SK-N-SH (cell line): ENCODE results near the gene NNAT. TPM values are rescaled to one million over a fixed set of nuclear protein-coding genes. Genes with fewer than 3 reads are reported as not detected.
"Not testable (repeated sequence)": the region's sequence is repeated elsewhere in the genome, so short reads cannot be mapped to it uniquely, and the experiment has no call there.

Source experiments
- CTCF ChIA-PET: fragments of 300-600, 350-600 bp; formaldehyde crosslinking; extraction: SDS; loops from one replicate; lab custom pipeline; 2021; lab: Yijun Ruan, JAX
- POLR2A ChIA-PET: fragments of 350-600 bp; sonication (Branson Sonifier 250); formaldehyde crosslinking; extraction: SDS; loops from one replicate; lab custom pipeline; 2020; ENCODE audit warnings: antibody characterized with exemption, inconsistent platforms; lab: Yijun Ruan, JAX
- DNase-seq: peaks from one replicate; pipeline ENCODE4 v3.0.0; 2012
- H2AFZ ChIP-seq: fragments of 200-600 bp; sonication (generic); 2 replicates; pipeline ENCODE4 v1.8.1; 2016; ENCODE audit warnings: antibody characterized with exemption, mild to moderate bottlenecking, low read depth
- H3F3A ChIP-seq: fragments of 200-600 bp; sonication (generic); replicated peaks from 2 replicates; pipeline ENCODE3; 2016; ENCODE audit warnings: antibody characterized with exemption, mild to moderate bottlenecking; ENCODE audit not compliant: insufficient read depth
- H3K27ac ChIP-seq, 2 experiments: fragments of 200-500 bp in 1 of 2; fragments of 200-600 bp in 1 of 2; sonication (Bioruptor generic) in 1 of 2; sonication (generic), shearing (Covaris generic) in 1 of 2; 2 replicates each; pipeline versions ENCODE4 v1.5.1 to v1.6.1; 2014 to 2016; ENCODE audit warnings: low read depth in 2 of 2, inconsistent platforms in 1 of 2, low read length in 1 of 2, mild to moderate bottlenecking in 1 of 2, mixed read lengths in 1 of 2
- H3K27me3 ChIP-seq: fragments of 200-600 bp; sonication (generic), shearing (Covaris generic); 2 replicates; pipeline ENCODE4 v1.6.1; 2016; ENCODE audit warnings: mixed run types; ENCODE audit not compliant: insufficient read depth
- H3K36me3 ChIP-seq, 2 experiments: fragments of 200-500 bp in 1 of 2; fragments of 200-600 bp in 1 of 2; sonication (Bioruptor generic) in 1 of 2; sonication (generic) in 1 of 2; replicated peaks in 1 of 2; 2 replicates each; pipeline versions ENCODE3 to v1.5.1; 2014 to 2016; ENCODE audit warnings: low read length in 1 of 2, mild to moderate bottlenecking in 1 of 2; ENCODE audit not compliant: insufficient read depth in 2 of 2, control insufficient read depth in 1 of 2
- H3K4me1 ChIP-seq, 2 experiments: fragments of 200-500 bp in 1 of 2; fragments of 200-600 bp in 1 of 2; sonication (Bioruptor generic) in 1 of 2; sonication (generic), shearing (Covaris generic) in 1 of 2; 2 replicates each; pipeline versions ENCODE4 v1.5.1 to v1.6.1; 2014 to 2016; ENCODE audit warnings: low read depth in 1 of 2, low read length in 1 of 2, mixed run types in 1 of 2; ENCODE audit not compliant: insufficient read depth in 2 of 2, control insufficient read depth in 1 of 2
- H3K4me2 ChIP-seq: fragments of 200-600 bp; sonication (generic), shearing (Covaris generic); 2 replicates; pipeline ENCODE4 v1.6.1; 2017; ENCODE audit warnings: mixed run types
- H3K4me3 ChIP-seq, 2 experiments: fragments of 200-500 bp in 1 of 2; fragments of 200-600 bp in 1 of 2; sonication (Bioruptor generic) in 1 of 2; sonication (generic), shearing (Covaris generic) in 1 of 2; 2 replicates each; pipeline versions ENCODE4 v1.5.1 to v1.8.1; 2014 to 2016; ENCODE audit warnings: low read depth in 2 of 2, inconsistent platforms in 1 of 2, low read length in 1 of 2, mild to moderate bottlenecking in 1 of 2, mixed read lengths in 1 of 2, moderate library complexity in 1 of 2
- H3K79me2 ChIP-seq: fragments of 200-600 bp; sonication (generic); 2 replicates; pipeline ENCODE4 v1.8.1; 2017; ENCODE audit warnings: mild to moderate bottlenecking; ENCODE audit not compliant: insufficient read depth
- H3K9ac ChIP-seq: fragments of 200-600 bp; sonication (generic); 2 replicates; pipeline ENCODE4 v1.6.1; 2017; ENCODE audit warnings: mixed run types
- H3K9me2 ChIP-seq: fragments of 200-600 bp; sonication (generic); 2 replicates; pipeline ENCODE4 v1.6.1; 2017; ENCODE audit warnings: mixed run types
- H3K9me3 ChIP-seq: fragments of 200-600 bp; sonication (generic); 2 replicates; pipeline ENCODE4 v1.6.1; 2017; ENCODE audit warnings: mixed run types, mild to moderate bottlenecking, moderate library complexity
- H4K20me1 ChIP-seq: fragments of 200-600 bp; sonication (generic); 2 replicates; pipeline ENCODE4 v1.6.1; 2017; ENCODE audit warnings: mild to moderate bottlenecking, mixed run types; ENCODE audit not compliant: insufficient read depth
- ELF1 ChIP-seq: IDR thresholded peaks from 2 replicates; pipeline ENCODE4 v1.4.0; 2012
- EP300 ChIP-seq, 2 experiments: IDR thresholded peaks; 2 replicates each; pipeline versions ENCODE4 v1.4.0 to v1.6.1; 2012; ENCODE audit warnings: borderline replicate concordance in 1 of 2, low read depth in 1 of 2, low read length in 1 of 2
- FOXM1 ChIP-seq: IDR thresholded peaks from 2 replicates; pipeline ENCODE4 v1.4.0; 2012; ENCODE audit warnings: low read depth, mild to moderate bottlenecking
- MEF2A ChIP-seq: IDR thresholded peaks from 2 replicates; pipeline ENCODE4 v1.4.0; 2012; ENCODE audit warnings: low read depth, borderline replicate concordance
- NRF1 ChIP-seq: IDR thresholded peaks from 2 replicates; pipeline ENCODE4 v1.6.1; 2012; ENCODE audit warnings: low read depth, mild to moderate bottlenecking, low read length
- RAD21 ChIP-seq: IDR thresholded peaks from 2 replicates; pipeline ENCODE4 v1.6.1; 2012; ENCODE audit warnings: mild to moderate bottlenecking, low read length
- RCOR1 ChIP-seq: fragments of 150-350 bp; IDR thresholded peaks from 2 replicates; pipeline ENCODE4 v1.6.1; 2017; ENCODE audit warnings: antibody characterized with exemption, low read length
- RXRA ChIP-seq: IDR thresholded peaks from 2 replicates; pipeline ENCODE4 v1.4.0; 2012; ENCODE audit warnings: low read depth, mild to moderate bottlenecking, borderline replicate concordance
- YY1 ChIP-seq: IDR thresholded peaks from 2 replicates; pipeline ENCODE4 v1.4.0; 2012; ENCODE audit warnings: low read depth, mild to moderate bottlenecking
- WGBS: methylation state at CpG from one replicate; pipeline ENCODE4 v1.1.6; 2017; ENCODE audit warnings: low lambda C conversion rate; 5-methylcytosine and 5-hydroxymethylcytosine counted together
- polyA plus RNA-seq, 3 experiments: library from polyadenylated mRNA; depleted of rRNA; stranded (reverse); fragments of >200 nt; gene quantifications; 2 replicates each; pipeline ENCODE4 v1.2.3, GENCODE V29; 2012
- TF ChIP-seq, protein P1 (sequence below): IDR thresholded peaks from 2 replicates; pipeline ENCODE4; 2012
- TF ChIP-seq, protein P2 (sequence below): fragments of 200-600 bp; sonication (generic); IDR thresholded peaks from 2 replicates; pipeline ENCODE4 v1.6.1; 2017; ENCODE audit warnings: antibody characterized with exemption, mild to moderate bottlenecking, moderate library complexity
- TF ChIP-seq, protein P3 (sequence below): fragments of 150-350 bp; IDR thresholded peaks from 2 replicates; pipeline ENCODE4 v1.6.1; 2017; ENCODE audit warnings: antibody characterized with exemption, low read length, low read depth, borderline replicate concordance

The NNAT gene
- polyA plus RNA-seq, 1 of the 3 experiments (the other 2 are of a cell fraction): 6.7 TPM

DNA sequence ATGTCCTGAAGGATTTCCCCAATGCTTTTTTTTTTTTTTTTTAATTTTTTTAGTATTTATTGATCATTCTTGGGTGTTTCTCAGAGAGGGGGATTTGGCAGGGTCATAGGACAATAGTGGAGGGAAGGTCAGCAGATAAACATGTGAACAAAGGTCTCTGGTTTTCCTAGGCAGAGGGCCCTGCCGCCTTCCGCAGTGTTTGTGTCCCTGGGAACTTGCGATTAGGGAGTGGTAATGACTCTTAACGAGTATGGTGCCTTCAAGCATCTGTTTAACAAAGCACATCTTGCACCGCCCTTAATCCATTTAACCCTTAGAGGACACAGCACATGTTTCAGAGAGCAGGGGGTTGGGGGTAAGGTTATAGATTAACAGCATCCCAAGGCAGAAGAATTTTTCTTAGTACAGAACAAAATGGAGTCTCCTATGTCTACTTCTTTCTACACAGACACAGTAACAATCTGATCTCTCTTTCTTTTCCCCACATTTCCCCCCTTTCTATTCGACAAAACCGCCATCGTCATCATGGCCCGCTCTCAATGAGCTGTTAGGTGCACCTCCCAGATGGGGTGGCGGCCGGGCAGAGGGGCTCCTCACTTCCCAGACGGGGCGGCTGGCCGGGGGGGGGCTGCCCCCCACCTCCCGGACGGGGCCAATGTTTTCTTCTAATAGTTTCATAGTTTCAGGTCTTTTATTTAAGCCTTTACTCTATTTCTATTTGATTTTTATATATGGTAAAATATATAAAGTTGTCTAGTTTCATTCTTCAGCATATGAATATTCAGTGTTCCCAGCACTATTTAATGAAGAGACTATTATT, 29.3 kb downstream of the NNAT start:
- H3K4me3 ChIP-seq, CTCF ChIA-PET: not testable (repeated sequence)

DNA sequence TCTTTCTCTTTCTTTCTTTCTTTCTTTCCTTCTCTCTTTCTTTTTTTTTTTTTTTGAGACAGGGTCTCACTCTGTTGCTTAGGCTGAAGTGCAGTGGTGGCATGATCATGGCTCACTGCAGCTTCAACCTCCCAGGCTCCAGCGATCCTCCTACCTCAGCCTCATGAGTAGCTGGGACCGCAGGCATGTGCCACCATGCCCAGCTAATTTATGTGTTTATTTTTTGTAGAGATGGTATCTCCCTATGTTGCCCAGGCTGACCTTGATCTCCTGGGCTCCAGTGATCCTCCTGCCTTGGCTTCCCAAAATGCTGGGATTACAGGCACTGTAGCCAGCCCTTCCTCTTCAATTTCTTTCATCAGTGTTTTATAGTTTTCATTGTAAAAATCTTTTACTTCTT, 30.6 kb downstream of the NNAT start:
- H3K27me3 ChIP-seq, H3K79me2 ChIP-seq, H3F3A ChIP-seq, H3K9me3 ChIP-seq, H2AFZ ChIP-seq, H3K36me3 ChIP-seq, H3K9me2 ChIP-seq, H3K27ac ChIP-seq, DNase-seq, H3K4me1 ChIP-seq, H3K4me3 ChIP-seq, POLR2A ChIA-PET, H4K20me1 ChIP-seq, H3K9ac ChIP-seq, H3K4me2 ChIP-seq: not testable (repeated sequence)
- 80% methylated on average over 2 of the region's 2 CpGs for WGBS
- CTCF ChIA-PET: interaction anchor here (0.9 to 1.8 kb wide), 2 partner anchors 13 to 17 kb away, joined by 3 to 7 read pairs; no protein-coding TSS in a partner anchor

More for the DNA sequence above, 29.3 kb downstream of the NNAT start:
- H3K36me3 ChIP-seq, H3K27me3 ChIP-seq, H3K9me3 ChIP-seq, H3K9me2 ChIP-seq, H3F3A ChIP-seq, DNase-seq, H2AFZ ChIP-seq, H4K20me1 ChIP-seq, H3K9ac ChIP-seq, H3K79me2 ChIP-seq, H3K4me1 ChIP-seq, H3K4me2 ChIP-seq, H3K27ac ChIP-seq, POLR2A ChIA-PET: not testable (repeated sequence)
- 76% methylated on average over 16 of the region's 16 CpGs for WGBS

DNA sequence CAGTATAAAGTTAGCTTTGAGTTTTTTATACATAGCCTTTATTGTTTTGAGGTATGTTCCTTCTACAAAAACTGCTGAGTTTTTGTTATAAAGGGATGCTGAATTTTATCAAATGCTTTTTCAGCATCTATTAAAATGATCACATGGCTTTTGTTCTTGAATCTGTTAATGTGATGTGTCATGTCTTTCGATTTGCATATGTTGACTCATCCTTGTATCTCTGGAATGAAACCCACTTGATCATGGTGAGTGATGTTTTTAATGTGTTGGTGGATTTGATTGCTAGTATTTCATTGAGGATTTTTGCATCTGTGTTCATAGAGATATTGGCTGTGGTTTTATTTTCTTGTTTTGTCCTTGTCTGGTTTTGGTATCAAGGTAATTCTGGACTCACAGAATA, 31.4 kb downstream of the NNAT start:
- DNase-seq: no peak
- ChIA-PET CTCF (interaction anchor here (1.8 kb wide), 1 partner anchor 12 kb away, joined by 7 read pairs; no protein-coding TSS in a partner anchor), POLR2A (no interaction called here)
- Histone ChIP-seq H3K9me2 (no peaks in the 10 kb centered on the region), H2AFZ (no peak overlapping the region), H3K9me3 (no peaks in the 10 kb centered on the region), H3K9ac (no peak overlapping the region), H3K79me2 (no peaks in the 10 kb centered on the region), H3K27me3 (peaks cover 11% of the 10 kb centered on the region; the same call in 1 of the 2 replicates), H3K4me3 (no peak overlapping the region), H3K27ac (no peak overlapping the region), H3K4me1 (no peaks in the 10 kb centered on the region), H3F3A (no peaks in the 10 kb centered on the region), H4K20me1 (no peaks in the 10 kb centered on the region), H3K36me3 (no peaks in the 10 kb centered on the region), H3K4me2 (no peak overlapping the region)
- TF ChIP-seq YY1 (no peak), MEF2A (no peak), RXRA (no peak), RCOR1 (no peak), NRF1 (no peak), RAD21 (no peak), EP300 (IDR thresholded peaks at IDR 0.05; ENCODE audit: borderline replicate concordance in 1 of 2, low read depth in 1 of 2, low read length in 1 of 2) (no peak), FOXM1 (no peak), ELF1 (no peak)
- TF ChIP-seq, protein P1, sequence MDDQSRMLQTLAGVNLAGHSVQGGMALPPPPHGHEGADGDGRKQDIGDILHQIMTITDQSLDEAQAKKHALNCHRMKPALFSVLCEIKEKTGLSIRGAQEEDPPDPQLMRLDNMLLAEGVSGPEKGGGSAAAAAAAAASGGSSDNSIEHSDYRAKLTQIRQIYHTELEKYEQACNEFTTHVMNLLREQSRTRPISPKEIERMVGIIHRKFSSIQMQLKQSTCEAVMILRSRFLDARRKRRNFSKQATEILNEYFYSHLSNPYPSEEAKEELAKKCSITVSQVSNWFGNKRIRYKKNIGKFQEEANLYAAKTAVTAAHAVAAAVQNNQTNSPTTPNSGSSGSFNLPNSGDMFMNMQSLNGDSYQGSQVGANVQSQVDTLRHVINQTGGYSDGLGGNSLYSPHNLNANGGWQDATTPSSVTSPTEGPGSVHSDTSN: no peak
- TF ChIP-seq, protein P2, sequence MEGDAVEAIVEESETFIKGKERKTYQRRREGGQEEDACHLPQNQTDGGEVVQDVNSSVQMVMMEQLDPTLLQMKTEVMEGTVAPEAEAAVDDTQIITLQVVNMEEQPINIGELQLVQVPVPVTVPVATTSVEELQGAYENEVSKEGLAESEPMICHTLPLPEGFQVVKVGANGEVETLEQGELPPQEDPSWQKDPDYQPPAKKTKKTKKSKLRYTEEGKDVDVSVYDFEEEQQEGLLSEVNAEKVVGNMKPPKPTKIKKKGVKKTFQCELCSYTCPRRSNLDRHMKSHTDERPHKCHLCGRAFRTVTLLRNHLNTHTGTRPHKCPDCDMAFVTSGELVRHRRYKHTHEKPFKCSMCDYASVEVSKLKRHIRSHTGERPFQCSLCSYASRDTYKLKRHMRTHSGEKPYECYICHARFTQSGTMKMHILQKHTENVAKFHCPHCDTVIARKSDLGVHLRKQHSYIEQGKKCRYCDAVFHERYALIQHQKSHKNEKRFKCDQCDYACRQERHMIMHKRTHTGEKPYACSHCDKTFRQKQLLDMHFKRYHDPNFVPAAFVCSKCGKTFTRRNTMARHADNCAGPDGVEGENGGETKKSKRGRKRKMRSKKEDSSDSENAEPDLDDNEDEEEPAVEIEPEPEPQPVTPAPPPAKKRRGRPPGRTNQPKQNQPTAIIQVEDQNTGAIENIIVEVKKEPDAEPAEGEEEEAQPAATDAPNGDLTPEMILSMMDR: no peak
- TF ChIP-seq, protein P3, sequence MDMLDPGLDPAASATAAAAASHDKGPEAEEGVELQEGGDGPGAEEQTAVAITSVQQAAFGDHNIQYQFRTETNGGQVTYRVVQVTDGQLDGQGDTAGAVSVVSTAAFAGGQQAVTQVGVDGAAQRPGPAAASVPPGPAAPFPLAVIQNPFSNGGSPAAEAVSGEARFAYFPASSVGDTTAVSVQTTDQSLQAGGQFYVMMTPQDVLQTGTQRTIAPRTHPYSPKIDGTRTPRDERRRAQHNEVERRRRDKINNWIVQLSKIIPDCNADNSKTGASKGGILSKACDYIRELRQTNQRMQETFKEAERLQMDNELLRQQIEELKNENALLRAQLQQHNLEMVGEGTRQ: no peak
- WGBS: 3% methylated on average over 1 of the region's 1 CpG

DNA sequence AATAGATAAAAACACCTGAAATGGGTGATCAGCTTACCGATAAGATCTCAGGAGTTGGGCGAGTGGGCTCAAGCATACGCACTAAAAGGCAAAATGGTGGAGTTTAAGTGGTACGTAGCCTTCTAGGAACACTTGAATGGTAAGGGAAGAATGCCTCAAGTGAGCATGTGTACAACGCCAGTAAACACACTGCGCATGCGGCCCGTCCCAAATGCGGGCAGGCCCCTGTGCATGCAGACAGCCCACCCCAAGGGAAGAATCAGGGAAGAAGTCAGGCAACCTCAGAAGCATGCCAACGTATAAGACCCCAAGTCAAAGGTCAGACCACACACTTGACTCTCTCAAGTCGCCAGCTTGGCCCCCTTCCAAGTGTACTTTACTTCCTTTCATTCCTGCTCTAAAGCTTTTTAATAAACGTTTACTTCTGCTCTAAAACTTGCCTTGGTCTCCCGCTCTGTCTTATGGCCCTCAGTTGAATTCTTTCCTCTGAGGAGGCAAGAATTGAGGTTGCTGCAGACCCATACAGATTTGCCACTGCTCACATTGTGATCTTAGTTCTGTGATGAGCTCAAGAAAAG, 33.8 kb downstream of the NNAT start:
- WGBS: 76% methylated on average over 13 of the region's 13 CpGs
- DNase-seq, POLR2A ChIA-PET, H3K4me1 ChIP-seq, H2AFZ ChIP-seq, H3K4me3 ChIP-seq, H3K27ac ChIP-seq, H3K9me2 ChIP-seq, H3K36me3 ChIP-seq, H4K20me1 ChIP-seq, H3K79me2 ChIP-seq, H3K9me3 ChIP-seq, H3F3A ChIP-seq, H3K4me2 ChIP-seq, H3K9ac ChIP-seq: not testable (repeated sequence)
- CTCF ChIA-PET: interaction anchor here (1.2 to 3.4 kb wide), 3 partner anchors 10 to 438 kb away, joined by 3 to 37 read pairs (median 3); no protein-coding TSS in a partner anchor
- H3K27me3 ChIP-seq: peaks cover 18% of the 10 kb centered on the region; the same call in 1 of the 2 replicates
